GM21825 (cell line): ENCODE results near the gene PLD1.
"Not testable (repeated sequence)": the region's sequence is repeated elsewhere in the genome, so short reads cannot be mapped to it uniquely, and the experiment has no call there.

ENCODE experiments used
- ATAC-seq: cut with Tn5 transposase; IDR thresholded peaks from one replicate; pipeline ENCODE4 v1.9.1; 2021; ENCODE audit warnings: mild to moderate bottlenecking, moderate library complexity; ENCODE audit not compliant: unreplicated experiment

Gene PLD1

GRCh38 chr3:171643033-171643432 lies 167.2 kb downstream of the PLD1 start:
- ATAC-seq: no peak

GRCh38 chr3:171640520-171641412 lies 169.5 kb downstream of the PLD1 start:
- no peak for ATAC-seq

GRCh38 chr3:171636666-171637065 lies 173.6 kb downstream of the PLD1 start:
- no peak for ATAC-seq

GRCh38 chr3:171632766-171633165 lies 177.5 kb downstream of the PLD1 start:
- no peak for ATAC-seq

GRCh38 chr3:171626799-171627198 lies 183.5 kb downstream of the PLD1 start:
- ATAC-seq: not testable (repeated sequence)

- no peak for ATAC-seq
These were observed 188.2 kb downstream of the PLD1 start for GRCh38 chr3:171622126-171622525.

- ATAC-seq: no peak
These were observed 189.4 kb downstream of the PLD1 start for GRCh38 chr3:171620825-171621434.

GRCh38 chr3:171616798-171617197 lies 193.5 kb downstream of the PLD1 start:
- no peak for ATAC-seq

- no peak for ATAC-seq
These were observed 194.6 kb downstream of the PLD1 start for GRCh38 chr3:171615686-171616085.

- no peak for ATAC-seq
These were observed 195.0 kb downstream of the PLD1 start for GRCh38 chr3:171615281-171615680.

- no peak for ATAC-seq
These were observed 195.9 kb downstream of the PLD1 start for GRCh38 chr3:171614318-171614921.

GRCh38 chr3:171607452-171607851 lies 202.8 kb downstream of the PLD1 start:
- no peak for ATAC-seq

GRCh38 chr3:171606151-171606751 lies 204.0 kb downstream of the PLD1 start:
- no peak for ATAC-seq

GRCh38 chr3:171604370-171604769 lies 205.9 kb downstream of the PLD1 start:
- ATAC-seq: no peak

- ATAC-seq: no peak
These were observed 208.2 kb downstream of the PLD1 start for GRCh38 chr3:171602072-171602471.

- ATAC-seq: no peak
These were observed 210.3 kb downstream of the PLD1 start for GRCh38 chr3:171600030-171600429.

GRCh38 chr3:171598990-171599389 lies 211.3 kb downstream of the PLD1 start:
- no peak for ATAC-seq

GRCh38 chr3:171592786-171593185 lies 217.5 kb downstream of the PLD1 start:
- ATAC-seq: no peak

GRCh38 chr3:171591070-171591469 lies 219.2 kb downstream of the PLD1 start:
- no peak for ATAC-seq

- ATAC-seq: no peak
These were observed 224.0 kb downstream of the PLD1 start for GRCh38 chr3:171586274-171586673.

GRCh38 chr3:171585039-171585438 lies 225.2 kb downstream of the PLD1 start:
- ATAC-seq: no peak
